Stimulated activated naive B cell treated with anti-CD40 and anti-IgM and Interleukin-4, amounts not matched to agents 10 μg/mL and 1 μg/mL and 100 μg/mL, for 72 hours (primary cell): ENCODE results near the gene NT5C.
"Not testable (repeated sequence)": the region's sequence is repeated elsewhere in the genome, so short reads cannot be mapped to it uniquely, and the experiment has no call there.

Experiments
- ATAC-seq, 2 donors: fragments of 150-1000 bp; cut with Tn5 transposase; replicated peaks; 2 replicates each; pipeline ENCODE4 v1.10.0; 2021; ENCODE audit warnings: moderate library complexity in 1 of 2
- DNase-seq: peaks from one replicate; pipeline ENCODE4 v3.0.0; 2021
- H3K27ac Mint-ChIP-seq: one replicate; pipeline ENCODE4 v1.8.0; 2022; ENCODE audit warnings: mild to moderate bottlenecking, mixed read lengths
- H3K27me3 Mint-ChIP-seq, 2 donors: one replicate each; pipeline ENCODE4 v1.8.0; 2022; ENCODE audit warnings: mixed read lengths in 2 of 2
- H3K36me3 Mint-ChIP-seq, 2 donors: one replicate each; pipeline ENCODE4 v1.8.0; 2022; ENCODE audit warnings: mixed read lengths in 2 of 2, mild to moderate bottlenecking in 1 of 2
- H3K4me1 Mint-ChIP-seq, 2 donors: one replicate each; pipeline ENCODE4 v1.8.0; 2022; ENCODE audit warnings: mixed read lengths in 2 of 2, mild to moderate bottlenecking in 1 of 2
- H3K4me3 Mint-ChIP-seq, 2 donors: one replicate each; pipeline ENCODE4 v1.8.0; 2022; ENCODE audit warnings: mild to moderate bottlenecking in 2 of 2, mixed read lengths in 2 of 2, moderate library complexity in 1 of 2
- H3K9me3 Mint-ChIP-seq, 2 donors: one replicate each; pipeline ENCODE4 v1.8.0; 2022; ENCODE audit warnings: mixed read lengths in 2 of 2, mild to moderate bottlenecking in 1 of 2

The NT5C gene

GRCh38 chr17:75153780-75154194 is 22.2 kb upstream of the NT5C start:
- Mint-ChIP-seq H3K9me3 (no peaks in the 10 kb centered on the region), H3K36me3 (peaks cover 4 to 17% of the 10 kb centered on the region in 2 donors), H3K4me3 (peak overlapping the region; percentile 92 to 95), H3K27me3 (no peaks in the 10 kb centered on the region), H3K4me1 (peaks cover 11 to 31% of the 10 kb centered on the region in 2 donors), H3K27ac (peak overlapping the region; percentile 93)
- peak; percentile 4 to 5 for ATAC-seq
- DNase-seq = no peak

- peaks cover 13 to 37% of the 10 kb centered on the region in 2 donors for H3K4me1 Mint-ChIP-seq
- H3K36me3 Mint-ChIP-seq = peaks cover 10 to 21% of the 10 kb centered on the region in 2 donors
- no peaks in the 10 kb centered on the region for H3K9me3 Mint-ChIP-seq
- peak overlapping the region; percentile 92 to 95 for H3K4me3 Mint-ChIP-seq
- ATAC-seq (no peak), DNase-seq (no peak)
- no peaks in the 10 kb centered on the region for H3K27me3 Mint-ChIP-seq
- peak overlapping the region; percentile 93 for H3K27ac Mint-ChIP-seq
These were observed 21.6 kb upstream of the NT5C start for GRCh38 chr17:75152922-75153779.

GRCh38 chr17:75152523-75152921 is 21.0 kb upstream of the NT5C start:
- peaks cover 13 to 37% of the 10 kb centered on the region in 2 donors for H3K4me1 Mint-ChIP-seq
- no peak for ATAC-seq
- peak overlapping the region; percentile 39 to 92 for H3K4me3 Mint-ChIP-seq
- H3K9me3 Mint-ChIP-seq = no peaks in the 10 kb centered on the region
- H3K36me3 Mint-ChIP-seq = peaks cover 13 to 24% of the 10 kb centered on the region in 2 donors
- no peak overlapping the region for H3K27ac Mint-ChIP-seq
- H3K27me3 Mint-ChIP-seq = no peaks in the 10 kb centered on the region
- no peak for DNase-seq

- H3K4me1 Mint-ChIP-seq = peaks cover 14 to 41% of the 10 kb centered on the region in 2 donors
- no peak overlapping the region for H3K4me3 Mint-ChIP-seq
- ATAC-seq (no peak), DNase-seq (no peak)
- H3K9me3 Mint-ChIP-seq = no peaks in the 10 kb centered on the region
- no peak overlapping the region for H3K27ac Mint-ChIP-seq
- no peaks in the 10 kb centered on the region for H3K27me3 Mint-ChIP-seq
- peaks cover 16 to 24% of the 10 kb centered on the region in 2 donors for H3K36me3 Mint-ChIP-seq
These were observed 20.4 kb upstream of the NT5C start for GRCh38 chr17:75151930-75152329.

GRCh38 chr17:75147878-75148546 is 16.5 kb upstream of the NT5C start:
- H3K9me3 Mint-ChIP-seq = no peaks in the 10 kb centered on the region
- no peak for DNase-seq
- peak overlapping the region; percentile 38 for H3K27ac Mint-ChIP-seq
- no peak overlapping the region for H3K4me3 Mint-ChIP-seq
- H3K36me3 Mint-ChIP-seq = peaks cover 32 to 40% of the 10 kb centered on the region in 2 donors
- peak; percentile 36 to 46 for ATAC-seq
- no peaks in the 10 kb centered on the region for H3K27me3 Mint-ChIP-seq
- H3K4me1 Mint-ChIP-seq = peaks cover 9 to 29% of the 10 kb centered on the region in 2 donors

- ATAC-seq (no peak), DNase-seq (no peak)
- H3K4me1 Mint-ChIP-seq = peaks cover 5 to 23% of the 10 kb centered on the region in 2 donors
- H3K4me3 Mint-ChIP-seq = no peak overlapping the region
- peaks cover 35 to 42% of the 10 kb centered on the region in 2 donors for H3K36me3 Mint-ChIP-seq
- H3K9me3 Mint-ChIP-seq = no peaks in the 10 kb centered on the region
- H3K27me3 Mint-ChIP-seq = no peaks in the 10 kb centered on the region
- no peak overlapping the region for H3K27ac Mint-ChIP-seq
These were observed 15.1 kb upstream of the NT5C start for GRCh38 chr17:75146592-75146991.

GRCh38 chr17:75144816-75145512 is 13.4 kb upstream of the NT5C start:
- Mint-ChIP-seq H3K4me1 (peaks cover 11 to 36% of the 10 kb centered on the region in 2 donors), H3K36me3 (peaks cover 45 to 56% of the 10 kb centered on the region in 2 donors), H3K27ac (no peak overlapping the region), H3K9me3 (no peaks in the 10 kb centered on the region), H3K4me3 (no peak overlapping the region), H3K27me3 (no peaks in the 10 kb centered on the region)
- ATAC-seq (no peak), DNase-seq (no peak)

GRCh38 chr17:75142236-75142971 is 10.9 kb upstream of the NT5C start:
- Mint-ChIP-seq H3K4me1 (peaks cover 9 to 22% of the 10 kb centered on the region in 2 donors), H3K9me3 (no peaks in the 10 kb centered on the region), H3K27ac (no peak overlapping the region), H3K36me3 (peaks cover 35 to 47% of the 10 kb centered on the region in 2 donors), H3K27me3 (no peaks in the 10 kb centered on the region), H3K4me3 (no peak overlapping the region)
- no peak for DNase-seq
- ATAC-seq = no peak

- no peak for DNase-seq
- no peak overlapping the region for H3K27ac Mint-ChIP-seq
- ATAC-seq = no peak
- H3K27me3 Mint-ChIP-seq = no peaks in the 10 kb centered on the region
- no peaks in the 10 kb centered on the region for H3K9me3 Mint-ChIP-seq
- H3K36me3 Mint-ChIP-seq = peaks cover 18 to 23% of the 10 kb centered on the region in 2 donors
- H3K4me1 Mint-ChIP-seq = peaks cover 6 to 16% of the 10 kb centered on the region in 2 donors
- no peak overlapping the region for H3K4me3 Mint-ChIP-seq
These were observed 7.0 kb upstream of the NT5C start for GRCh38 chr17:75138519-75138918.

- H3K27ac Mint-ChIP-seq, H3K4me3 Mint-ChIP-seq, H3K27me3 Mint-ChIP-seq, H3K9me3 Mint-ChIP-seq, DNase-seq, ATAC-seq: not testable (repeated sequence)
- Mint-ChIP-seq H3K36me3 (peaks cover 15 to 21% of the 10 kb centered on the region in 2 donors), H3K4me1 (peaks cover 6 to 16% of the 10 kb centered on the region in 2 donors)
These were observed 6.2 kb upstream of the NT5C start for GRCh38 chr17:75137762-75138161.

- Mint-ChIP-seq H3K27me3 (no peaks in the 10 kb centered on the region), H3K27ac (no peak overlapping the region), H3K4me3 (no peak overlapping the region), H3K36me3 (peaks cover 7 to 13% of the 10 kb centered on the region in 2 donors), H3K4me1 (peaks cover 4 to 6% of the 10 kb centered on the region in 2 donors), H3K9me3 (no peaks in the 10 kb centered on the region)
- no peak for DNase-seq
- no peak for ATAC-seq
These were observed 4.4 kb upstream of the NT5C start for GRCh38 chr17:75135946-75136345.

- no peak overlapping the region for H3K4me3 Mint-ChIP-seq
- H3K27ac Mint-ChIP-seq = no peak overlapping the region
- no peaks in the 10 kb centered on the region for H3K9me3 Mint-ChIP-seq
- H3K27me3 Mint-ChIP-seq = no peaks in the 10 kb centered on the region
- peaks cover 6 to 10% of the 10 kb centered on the region in 2 donors for H3K36me3 Mint-ChIP-seq
- H3K4me1 Mint-ChIP-seq = peaks cover 6 to 7% of the 10 kb centered on the region in 2 donors
- ATAC-seq (no peak), DNase-seq (no peak)
These were observed 3.9 kb upstream of the NT5C start for GRCh38 chr17:75135452-75135851.

GRCh38 chr17:75133607-75134347 is 2.2 kb upstream of the NT5C start:
- not testable (repeated sequence) for H3K4me3 Mint-ChIP-seq

More at GRCh38 chr17:75133607-75134347, 2.2 kb upstream of the NT5C start:
- H3K27ac Mint-ChIP-seq = peak overlapping the region; percentile 31
- H3K9me3 Mint-ChIP-seq, DNase-seq, ATAC-seq, H3K27me3 Mint-ChIP-seq: not testable (repeated sequence)
- peaks cover 17 to 20% of the 10 kb centered on the region in 2 donors for H3K4me1 Mint-ChIP-seq
- H3K36me3 Mint-ChIP-seq = peaks cover 12 to 16% of the 10 kb centered on the region in 2 donors
